Gastroesophageal sphincter (tissue), 3 donors: ENCODE data around the gene BANK1.

ENCODE experiments used
- CTCF ChIP-seq, 4 experiments: fragments of 200-600 bp in 2 of 4; fragments of 450-650 bp in 2 of 4; sonication (generic) in 1 of 4; IDR thresholded peaks; one replicate each; pipeline ENCODE4 v1.5.1; 2017 to 2019; ENCODE audit warnings: antibody characterized with exemption in 4 of 4, mild to moderate bottlenecking in 2 of 4, moderate library complexity in 2 of 4
- EP300 ChIP-seq: sonication (generic); formaldehyde crosslinking; IDR thresholded peaks from one replicate; pipeline ENCODE4 v1.6.1; 2017; ENCODE audit warnings: antibody characterized with exemption, mild to moderate bottlenecking
- POLR2AphosphoS5 ChIP-seq: sonication (generic); formaldehyde crosslinking; IDR thresholded peaks from one replicate; pipeline ENCODE4 v1.6.1; 2017; ENCODE audit warnings: antibody characterized with exemption

- TF ChIP-seq CTCF (IDR thresholded peaks at IDR 0.05), result no peak
- no peak for TF ChIP-seq EP300
- no peak for TF ChIP-seq POLR2AphosphoS5
These were observed 640 bp downstream of the BANK1 start for GRCh38 chr4:101791182-101791558.
